Measurements from ENCODE around the gene PEX3.

DNA sequence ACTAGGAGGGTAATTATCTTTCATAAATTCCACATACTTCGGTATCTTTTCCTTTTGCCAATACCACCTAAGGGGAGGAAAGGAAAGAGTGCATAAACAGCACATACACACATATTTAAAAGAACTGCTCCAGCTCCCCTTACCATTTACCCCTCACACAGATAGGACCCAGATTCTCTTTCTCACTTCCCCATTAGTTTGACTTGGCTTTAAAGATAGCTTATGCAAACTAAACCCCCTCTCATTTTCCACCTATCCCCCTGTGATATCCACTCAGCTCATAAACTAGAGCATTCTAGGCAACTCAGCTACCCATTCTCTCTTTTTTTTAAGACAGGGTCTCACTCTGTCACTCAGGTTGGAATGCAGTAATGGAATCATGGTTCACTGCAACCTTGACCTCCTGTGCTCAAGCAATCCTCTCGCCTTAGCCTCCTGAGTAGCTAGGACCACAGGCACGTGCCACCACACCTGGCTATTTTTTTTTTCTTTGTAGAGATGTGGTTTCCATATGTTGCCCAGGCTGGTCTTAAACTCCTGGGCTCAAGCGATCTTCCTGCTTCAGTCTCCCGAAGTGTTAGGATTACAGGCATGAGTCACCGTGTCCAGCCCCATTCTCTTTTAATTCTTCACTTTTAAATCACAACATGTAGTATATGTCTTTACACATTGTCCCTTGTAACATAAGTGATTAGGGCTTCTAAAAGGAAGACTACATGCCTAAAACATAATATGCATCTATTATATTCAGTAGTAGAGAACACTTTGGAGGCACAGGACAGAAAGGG lies 56.9 kb downstream of the PEX3 start:
- TF ChIP-seq CTCF (IDR thresholded peaks at IDR 0.05; ENCODE audit: low read length) (no peak), EZH2 (IDR thresholded peaks at IDR 0.05; ENCODE audit: borderline replicate concordance, low read length) (no peak)

Data from OCI-LY1 (cell line).